A549 treated with Hydrocortisone at 1 μM for 4 hours (cell line): ENCODE results near the gene TBX4. TPM values are rescaled to one million over a fixed set of nuclear protein-coding genes. Genes with fewer than 3 reads are reported as not detected.

Experiments used
- total RNA-seq: library from RNA; stranded (reverse); fragments of 200-300 nt; extraction: Qiagen RNA extraction; gene quantifications from 5 replicates; pipeline ENCODE4 v1.2.3, GENCODE V29; 2022

TBX4 gene
- 0.12 to 0.41 TPM (median 0.30 TPM) in 5 replicates for total RNA-seq

DNA sequence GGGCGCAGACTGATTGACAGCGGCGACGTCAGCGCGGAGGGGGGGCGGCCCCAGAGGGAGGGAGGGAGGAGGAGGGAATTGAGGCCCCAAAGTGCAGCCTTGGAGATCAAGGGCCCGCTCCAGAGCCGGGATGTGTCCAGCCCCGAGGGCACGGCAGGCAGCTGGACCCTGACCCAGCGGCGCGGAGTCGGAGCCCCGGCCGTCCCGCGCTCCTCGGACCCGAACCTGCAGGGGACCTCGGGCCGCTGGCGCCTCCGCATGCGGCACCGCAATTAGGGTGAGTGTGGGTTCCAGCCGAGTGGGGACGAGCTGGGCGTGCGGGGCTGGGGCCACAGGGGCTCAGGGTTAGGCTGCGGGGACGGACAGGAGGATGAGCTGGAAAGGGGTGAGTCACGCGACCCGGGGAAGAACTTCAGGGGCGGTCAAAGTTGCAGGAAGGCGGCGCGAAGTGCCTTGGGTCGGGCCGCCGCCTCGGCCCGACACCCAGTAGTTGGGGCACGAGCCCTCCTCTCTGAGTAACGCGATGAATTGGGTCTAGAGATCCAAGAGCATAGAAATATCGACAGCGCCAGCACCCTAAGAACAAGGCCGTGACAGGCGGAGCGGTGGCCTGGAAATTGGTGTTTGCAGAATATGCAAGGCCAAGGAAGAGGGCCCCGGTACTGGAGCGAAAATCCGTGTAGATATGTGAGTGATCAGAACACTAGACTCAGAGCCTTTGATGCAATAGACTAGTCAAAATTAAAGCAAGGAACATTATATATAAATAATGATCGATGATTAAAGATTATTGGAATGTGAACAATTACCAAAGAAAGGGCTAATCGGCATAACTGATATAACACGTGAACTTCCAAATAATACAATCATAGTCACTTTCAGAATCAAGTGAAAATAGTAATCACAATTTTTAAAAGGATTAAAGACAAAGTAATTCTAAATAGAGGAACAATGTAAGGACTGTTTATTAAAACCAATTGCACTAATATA, at the start of gene TBX4:
Gene TBX4, plus strand, starts transcription at position 122 of the 990 bp plus-strand sequence. CDS start 4,069 bp downstream, outside the sequence.

Other genes with a start within 250 kb of the TBX4 start
- 3.7 to 6.3 TPM (median 5.3 TPM) in 5 replicates for gene TBX2, start 52.6 kb upstream of the TBX4 start, total RNA-seq
- 0.15 TPM in 1 of 5 replicates, not detected in the others for gene NACA2, start 138.8 kb downstream of the TBX4 start, total RNA-seq